Activated T-helper 2 cell treated with anti-CD3 and anti-CD28 coated beads, Interferon-gamma antibody, Interleukin-2, Interleukin-4, amounts not matched to agents 10 μg/mL and 5 μg/mL and 100 μg/mL, durations not matched to agents 14 hours and 24 hours and 36 hours (primary cell): ENCODE measurements around the gene ZNF814. TPM values are rescaled to one million over a fixed set of nuclear protein-coding genes. Genes with fewer than 3 reads are reported as not detected.
"Not testable (repeated sequence)": the region's sequence is repeated elsewhere in the genome, so short reads cannot be mapped to it uniquely, and the experiment has no call there.

Experiments
- DNase-seq: peaks from one replicate; pipeline ENCODE4 v3.0.0; 2021; ENCODE audit warnings: low spot score
- H3K27ac Mint-ChIP-seq: one replicate; pipeline ENCODE4 v1.8.0; 2021; ENCODE audit warnings: mixed read lengths
- H3K27me3 Mint-ChIP-seq: one replicate; pipeline ENCODE4 v1.8.0; 2021; ENCODE audit warnings: low read depth, mixed read lengths
- H3K36me3 Mint-ChIP-seq: one replicate; pipeline ENCODE4 v1.8.0; 2021; ENCODE audit warnings: low read depth, mixed read lengths
- H3K4me1 Mint-ChIP-seq: one replicate; pipeline ENCODE4 v1.8.0; 2021; ENCODE audit warnings: low read depth, mixed read lengths
- H3K4me3 Mint-ChIP-seq: one replicate; pipeline ENCODE4 v1.8.0; 2021; ENCODE audit warnings: low read depth, mild to moderate bottlenecking, moderate library complexity, mixed read lengths
- H3K9me3 Mint-ChIP-seq: one replicate; pipeline ENCODE4 v1.8.0; 2021; ENCODE audit warnings: mixed read lengths
- intact Hi-C: fragments of 100-400 bp; cut with micrococcal nuclease; formaldehyde crosslinking; loops from one replicate; pipeline ENCODE4 v1.15.1; 2023
- total RNA-seq: library from RNA; stranded (reverse); gene quantifications from 2 replicates; pipeline ENCODE4 v1.2.3, GENCODE V29; 2022

The ZNF814 gene
- total RNA-seq, 1 donor from 2014 or later, result 12.3 TPM

DNA sequence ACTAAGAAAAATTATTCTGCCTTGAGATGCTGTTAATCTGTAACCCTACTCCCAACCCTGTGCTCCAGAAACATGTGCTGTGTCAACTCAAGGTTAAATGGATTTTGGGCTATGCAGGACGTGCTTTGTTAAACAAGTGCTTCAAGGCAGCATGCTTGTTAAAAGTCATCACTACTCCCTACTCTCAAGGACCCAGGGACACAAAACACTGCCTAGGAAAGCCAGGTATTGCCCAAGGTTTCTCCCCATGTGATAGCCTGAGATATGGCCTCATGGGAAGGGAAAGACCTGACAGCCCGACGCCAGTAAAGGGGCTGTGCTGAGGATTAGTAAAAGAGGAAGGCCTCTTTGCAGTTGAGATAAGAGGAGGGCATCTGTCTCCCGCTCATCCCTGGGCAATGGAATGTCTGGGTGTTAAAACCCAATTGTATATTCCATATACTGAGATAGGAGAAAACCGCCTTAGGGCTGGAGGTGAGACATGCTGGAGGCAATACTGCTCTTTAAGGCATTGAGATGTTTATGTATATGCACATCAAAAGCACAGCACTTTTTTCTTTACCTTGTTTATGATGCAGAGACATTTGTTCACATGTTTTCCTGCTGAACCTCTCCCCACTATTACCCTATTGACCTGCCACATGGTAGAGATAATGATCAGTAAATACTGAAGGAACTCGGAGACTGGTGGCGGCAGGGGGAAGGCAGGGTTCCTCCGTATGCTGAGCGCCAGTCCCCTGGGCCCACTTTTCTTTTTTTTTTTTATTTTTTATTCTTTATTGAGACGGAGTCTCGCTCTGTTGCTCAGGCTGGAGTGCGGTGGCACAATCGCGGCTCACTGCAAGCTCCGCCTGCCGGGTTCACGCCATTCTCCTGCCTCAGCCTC, 78.2 kb downstream of the ZNF814 start:
- H3K27ac Mint-ChIP-seq, H3K9me3 Mint-ChIP-seq, H3K27me3 Mint-ChIP-seq, DNase-seq, H3K4me3 Mint-ChIP-seq: not testable (repeated sequence)
- peaks cover 70% of the 10 kb centered on the region for H3K36me3 Mint-ChIP-seq
- intact Hi-C loops, result loop anchor here (5.0 to 10.0 kb wide), 2 partner anchors 37 to 236 kb away; partner anchors contain the start of genes ZNF416 and ZNF587
- peaks cover 32% of the 10 kb centered on the region for H3K4me1 Mint-ChIP-seq

DNA sequence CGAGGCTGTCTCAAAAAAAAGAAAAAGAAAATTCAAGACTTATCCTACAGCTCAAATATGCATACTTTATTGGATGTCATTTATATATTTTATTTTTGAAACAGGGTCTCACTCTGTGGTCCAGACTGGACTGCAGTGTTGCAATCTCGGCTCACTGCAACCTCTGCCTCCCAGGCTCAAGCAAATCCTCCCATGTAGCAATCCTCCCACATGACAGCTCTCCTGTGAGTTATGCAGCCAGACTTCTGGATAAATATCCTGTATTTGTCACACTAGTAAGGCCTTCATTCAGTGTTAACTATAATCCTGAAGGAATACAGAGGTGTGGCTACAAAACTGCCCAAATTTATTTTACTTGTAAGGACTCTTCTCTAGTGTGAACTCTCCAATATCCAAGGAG, 81.3 kb downstream of the ZNF814 start:
- Mint-ChIP-seq H3K4me1 (peaks cover 20% of the 10 kb centered on the region), H3K9me3 (peaks cover 4% of the 10 kb centered on the region), H3K36me3 (peaks cover 81% of the 10 kb centered on the region), H3K4me3 (no peak overlapping the region), H3K27me3 (no peaks in the 10 kb centered on the region), H3K27ac (no peak overlapping the region)
- no peak for DNase-seq
- intact Hi-C loops, result no loop called here

DNA sequence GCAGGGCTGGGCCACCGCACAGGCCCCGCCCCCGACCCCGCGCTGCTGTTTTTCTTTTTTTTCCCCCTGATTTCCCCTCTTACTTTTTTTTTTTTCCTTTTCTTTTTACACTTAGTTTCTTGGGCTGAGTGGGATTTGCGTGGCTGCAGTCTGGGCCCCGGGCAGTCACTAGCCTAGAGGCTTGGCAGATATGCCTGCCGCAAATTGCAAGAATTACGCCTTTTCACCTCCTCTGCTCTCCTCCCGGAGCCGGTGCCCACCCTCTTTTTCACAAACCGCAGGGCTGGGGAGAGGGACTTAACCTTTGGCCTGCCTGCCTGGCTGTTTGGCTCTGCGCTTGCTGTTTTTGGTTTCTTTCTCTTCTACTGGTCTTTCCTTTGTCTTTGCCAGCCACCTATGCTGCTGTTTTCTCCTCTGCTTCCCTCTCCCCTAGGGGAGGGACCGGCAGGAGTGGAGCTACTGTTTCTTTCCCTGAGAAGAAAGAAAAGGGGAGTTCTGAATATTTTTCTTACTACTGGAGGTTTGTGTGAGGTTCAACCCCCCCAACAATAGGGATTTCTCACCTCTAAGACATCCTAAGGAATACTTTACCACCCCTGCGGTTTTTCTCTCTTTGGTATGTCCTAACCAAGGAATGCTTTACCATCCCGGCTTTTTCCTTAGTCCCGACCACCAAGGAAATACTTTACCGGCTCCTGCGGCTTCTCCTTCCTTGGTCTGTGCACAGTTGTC, 85.1 kb downstream of the ZNF814 start:
- intact Hi-C loops, result no loop called here
- no peak for DNase-seq
- Mint-ChIP-seq H3K27ac (peak overlapping the region; percentile 14), H3K4me3 (peak overlapping the region; percentile 55), H3K36me3 (peaks cover 72% of the 10 kb centered on the region), H3K9me3 (peaks cover 4% of the 10 kb centered on the region), H3K27me3 (no peaks in the 10 kb centered on the region), H3K4me1 (peaks cover 7% of the 10 kb centered on the region)

DNA sequence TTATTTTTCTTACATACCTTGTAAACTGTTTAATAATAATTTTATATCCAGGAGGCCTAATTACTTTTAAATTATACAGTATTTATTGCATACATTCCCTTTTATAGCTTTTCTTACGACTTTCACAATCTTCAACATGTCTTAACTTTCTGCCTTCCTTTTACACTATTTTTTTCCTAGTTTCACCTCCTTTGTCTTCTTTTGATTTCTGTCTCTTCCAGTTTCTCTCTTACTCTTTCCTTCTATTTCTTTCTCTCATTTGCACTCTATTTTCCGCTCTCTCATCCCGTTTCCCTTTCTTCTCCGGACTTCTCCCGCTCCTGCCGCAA, 85.6 kb downstream of the ZNF814 start:
- DNase-seq, result no peak
- Mint-ChIP-seq H3K9me3 (peaks cover 4% of the 10 kb centered on the region), H3K36me3 (peaks cover 67% of the 10 kb centered on the region), H3K27ac (peak overlapping the region; percentile 18), H3K4me3 (peak overlapping the region; percentile 55), H3K27me3 (no peaks in the 10 kb centered on the region), H3K4me1 (peaks cover 7% of the 10 kb centered on the region)
- intact Hi-C loops, result no loop called here

DNA sequence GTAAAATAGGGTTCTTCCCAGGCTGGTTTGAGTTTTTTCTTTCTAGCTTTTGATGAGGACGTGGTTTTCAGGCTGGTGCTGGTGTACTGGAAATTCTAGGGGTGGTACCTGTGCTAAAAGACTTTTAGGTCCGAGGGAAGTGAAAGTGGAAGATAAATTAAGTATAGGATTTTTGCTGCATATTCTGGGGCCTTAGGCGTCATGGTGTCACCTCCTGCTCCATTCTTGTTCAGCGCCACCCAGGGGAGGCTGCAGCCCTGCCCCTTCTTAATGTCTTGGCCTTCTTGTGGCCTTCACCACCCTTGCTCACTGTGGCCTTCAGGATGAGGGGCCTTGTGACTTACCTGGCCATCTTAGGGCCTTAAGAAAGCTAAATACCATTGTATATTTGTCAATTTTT, 86.6 kb downstream of the ZNF814 start:
- Mint-ChIP-seq H3K36me3 (peaks cover 59% of the 10 kb centered on the region), H3K27ac (no peak overlapping the region), H3K4me1 (peaks cover 7% of the 10 kb centered on the region), H3K4me3 (no peak overlapping the region), H3K9me3 (no peaks in the 10 kb centered on the region), H3K27me3 (no peaks in the 10 kb centered on the region)
- intact Hi-C loops, result no loop called here
- no peak for DNase-seq

DNA sequence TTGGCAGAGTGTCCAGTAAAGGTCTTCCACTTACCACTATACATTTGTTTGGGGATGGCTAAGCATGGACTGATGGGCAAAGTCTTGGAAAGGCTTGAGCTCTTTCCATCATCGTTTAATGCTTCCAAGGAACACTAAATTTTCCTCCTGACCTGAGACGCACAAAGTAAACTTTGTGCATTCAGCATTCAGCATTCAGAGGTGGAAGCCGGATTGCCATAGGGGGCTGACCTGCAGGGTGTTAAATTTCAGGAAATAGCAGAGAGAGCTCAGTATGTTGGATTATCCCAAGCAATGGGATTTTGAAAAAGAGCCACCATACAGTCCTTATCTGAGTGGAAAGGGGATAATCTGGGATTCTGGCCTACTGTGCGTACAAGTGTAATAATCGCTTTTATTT, 88.1 kb downstream of the ZNF814 start:
- Mint-ChIP-seq H3K4me3 (no peak overlapping the region), H3K27ac (no peak overlapping the region), H3K36me3 (peaks cover 58% of the 10 kb centered on the region), H3K4me1 (peaks cover 7% of the 10 kb centered on the region), H3K27me3 (no peaks in the 10 kb centered on the region), H3K9me3 (peaks cover 6% of the 10 kb centered on the region)
- DNase-seq, result no peak
- intact Hi-C loops, result no loop called here

Other genes starting within 250 kb of the ZNF814 start
- not detected in 2 replicates for gene ZSCAN4, start 220.1 kb downstream of the ZNF814 start, total RNA-seq
- gene ZNF551, start 207.1 kb downstream of the ZNF814 start, total RNA-seq, result 9.7 and 10.6 TPM in 2 replicates
- gene ZNF154, start 179.8 kb downstream of the ZNF814 start, total RNA-seq, result 3.9 and 4.0 TPM in 2 replicates
- 5.3 and 6.0 TPM in 2 replicates for gene ZNF671, start 161.4 kb downstream of the ZNF814 start, total RNA-seq
- 7.4 and 8.8 TPM in 2 replicates for gene ZNF776, start 142.2 kb downstream of the ZNF814 start, total RNA-seq
- 11.4 and 13.4 TPM in 2 replicates for gene ZNF586, start 119.4 kb downstream of the ZNF814 start, total RNA-seq
- gene ZNF552, start 74.1 kb downstream of the ZNF814 start, total RNA-seq, result 7.2 and 8.5 TPM in 2 replicates
- gene ZNF587B, start 58.7 kb downstream of the ZNF814 start, total RNA-seq, result 20.8 and 21.3 TPM in 2 replicates
- gene ZNF587, start 39.2 kb downstream of the ZNF814 start, total RNA-seq, result 29.7 and 32.1 TPM in 2 replicates
- 10.6 and 11.4 TPM in 2 replicates for gene ZNF417, start 27.6 kb upstream of the ZNF814 start, total RNA-seq
- gene ZNF418, start 46.4 kb upstream of the ZNF814 start, total RNA-seq, result 1.1 and 2.1 TPM in 2 replicates
- 2.7 and 3.0 TPM in 2 replicates for gene ZNF256, start 58.7 kb upstream of the ZNF814 start, total RNA-seq
- 0.21 TPM in 1 of 2 replicates, not detected in the other for gene C19orf18, start 85.5 kb upstream of the ZNF814 start, total RNA-seq
- 6.3 and 6.4 TPM in 2 replicates for gene ZNF606, start 113.8 kb upstream of the ZNF814 start, total RNA-seq
- gene ZSCAN1, start 145.0 kb upstream of the ZNF814 start, total RNA-seq, result not detected in 2 replicates
- gene ZNF135, start 170.2 kb upstream of the ZNF814 start, total RNA-seq, result not detected in 2 replicates
- 3.0 TPM in 2 replicates for gene ZSCAN18, start 209.2 kb upstream of the ZNF814 start, total RNA-seq